Skeletal muscle cell (primary cell): ENCODE data around the gene NR3C1.

Source experiments
- DNase-seq: peaks from one replicate; pipeline ENCODE4 v3.0.0-alpha.2; 2010; ENCODE audit warnings: low read depth
- H3K4me3 ChIP-seq: 2 replicates; pipeline ENCODE4 v1.5.1; 2011; ENCODE audit warnings: low read depth, mild to moderate bottlenecking, control low read depth, low read length, moderate library complexity

Gene NR3C1

DNA sequence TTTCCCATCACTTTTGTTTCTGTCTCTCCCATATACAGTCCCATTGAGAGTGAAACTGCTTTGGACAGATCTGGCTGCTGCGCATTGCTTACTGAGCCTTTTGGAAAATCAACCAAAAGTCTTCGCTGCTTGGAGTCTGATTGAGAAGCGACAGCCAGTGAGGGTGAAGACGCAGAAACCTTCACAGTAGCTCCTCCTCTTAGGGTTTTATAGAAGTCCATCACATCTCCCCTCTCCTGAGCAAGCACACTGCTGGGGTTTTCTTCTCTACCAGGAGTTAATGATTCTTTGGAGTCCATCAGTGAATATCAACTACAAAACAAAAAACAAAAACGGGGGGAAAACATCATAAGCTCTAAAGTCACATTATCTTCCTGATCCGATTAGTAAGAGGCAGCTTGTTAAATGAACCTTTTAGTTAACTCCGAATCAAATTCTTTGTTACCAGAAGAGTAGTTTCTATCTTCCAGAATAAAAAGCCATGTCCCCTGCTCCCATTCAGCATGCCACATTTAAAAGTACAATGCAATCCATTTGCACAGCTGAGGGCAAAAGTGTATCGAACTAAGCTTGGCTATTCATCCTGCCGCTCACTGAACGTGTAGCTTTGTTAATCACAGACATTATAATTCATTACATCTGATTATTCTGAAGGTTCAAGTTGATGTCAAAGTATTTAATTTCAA lies 2.8 kb downstream of the NR3C1 start:
- peak overlapping the region; percentile 82 for H3K4me3 ChIP-seq
- DNase-seq: no peak

- H3K4me3 ChIP-seq: peak overlapping the region; percentile 82
- no peak for DNase-seq
Observed at GRCh38 chr5:143399616-143400540, 3.6 kb downstream of the NR3C1 start.

DNA sequence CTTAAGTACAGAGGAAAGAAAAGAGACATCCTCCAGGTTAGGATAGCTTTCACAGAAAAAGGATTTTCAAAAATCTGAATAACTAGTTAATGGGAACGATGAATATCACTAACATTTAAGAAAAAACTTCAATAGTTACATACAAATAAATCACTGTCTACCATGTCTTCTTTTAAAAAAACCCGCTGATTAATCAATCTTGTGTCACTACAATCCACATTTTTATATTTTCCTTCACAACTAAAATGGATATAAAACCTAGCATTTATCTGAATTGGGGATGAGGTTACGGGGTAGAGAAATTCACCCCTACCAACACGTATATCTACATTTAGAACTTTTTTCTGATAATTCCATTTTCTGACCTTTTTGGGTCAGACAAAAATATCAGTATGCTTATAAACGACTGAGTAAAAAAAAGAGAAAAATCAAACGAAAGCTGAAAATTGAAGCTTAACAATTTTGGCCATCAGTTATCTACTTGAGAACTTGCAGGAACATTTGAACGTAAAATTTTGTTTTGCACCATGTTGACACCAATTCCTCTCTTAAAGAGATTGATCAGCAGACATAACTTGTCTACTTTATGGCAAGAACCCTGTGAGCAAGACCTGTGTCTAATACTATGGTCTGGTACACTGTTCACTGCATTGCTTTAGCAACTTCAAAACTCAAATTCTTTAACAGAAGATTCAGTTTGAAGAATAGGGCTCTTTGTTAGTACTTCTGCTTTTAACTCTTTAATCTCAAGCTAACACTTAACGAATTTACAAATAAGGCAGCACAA lies 4.8 kb downstream of the NR3C1 start:
- peak overlapping the region; percentile 82 for H3K4me3 ChIP-seq

DNA sequence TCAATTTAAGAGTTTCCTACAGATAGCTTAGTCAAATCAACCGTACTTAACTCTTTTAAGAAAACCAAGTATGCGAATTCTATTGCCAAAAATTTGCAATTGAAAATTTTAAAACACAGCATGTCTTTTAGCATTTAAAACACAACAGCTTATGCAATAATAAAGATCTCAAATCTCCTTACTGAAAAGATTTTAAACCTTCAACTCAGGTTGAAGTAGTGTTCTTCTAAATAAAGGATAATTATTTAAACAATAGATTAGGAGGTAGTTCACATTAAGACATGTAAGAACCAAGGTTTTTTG lies 5.5 kb downstream of the NR3C1 start:
- no peak for DNase-seq
- peak overlapping the region; percentile 82 for H3K4me3 ChIP-seq

More for the DNA sequence above, 4.8 kb downstream of the NR3C1 start:
- no peak for DNase-seq

GRCh38 chr5:143397302-143398052 lies 6.0 kb downstream of the NR3C1 start:
- peak overlapping the region; percentile 82 for H3K4me3 ChIP-seq
- DNase-seq: no peak

GRCh38 chr5:143396353-143396940 lies 7.0 kb downstream of the NR3C1 start:
- peak overlapping the region; percentile 13 for H3K4me3 ChIP-seq
- DNase-seq: no peak

DNA sequence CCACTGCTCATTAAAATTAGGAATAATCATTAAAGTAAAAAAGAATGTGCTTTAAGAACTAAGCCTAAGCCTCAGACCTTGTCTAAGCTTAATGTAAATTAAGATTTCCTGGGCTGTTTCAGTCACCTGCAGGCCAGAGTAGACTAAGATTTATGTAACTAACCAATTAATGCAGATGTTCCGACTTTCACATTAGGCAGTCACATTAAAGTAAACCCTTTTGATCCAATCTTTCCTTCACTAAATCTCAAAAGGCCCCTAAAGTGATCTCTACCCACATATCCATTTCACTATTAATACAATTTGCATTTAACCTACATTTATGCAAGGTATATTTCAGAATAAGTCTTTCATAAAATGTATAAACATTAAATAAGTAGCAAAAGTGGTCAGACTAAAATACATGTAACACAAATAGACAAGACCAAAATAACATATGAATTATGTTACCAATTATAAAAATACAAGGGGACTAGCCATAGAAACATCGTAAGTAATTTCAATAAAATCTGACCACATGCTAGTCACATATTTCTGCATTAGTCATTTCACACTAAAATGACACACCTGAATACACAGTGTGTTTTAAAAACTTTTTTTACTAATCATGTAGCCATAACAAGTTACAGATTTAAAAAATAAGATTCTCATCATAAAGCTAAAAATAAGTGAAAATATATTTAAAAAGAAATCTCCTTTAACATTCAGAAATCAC lies 7.7 kb downstream of the NR3C1 start:
- DNase-seq: no peak
- no peak overlapping the region for H3K4me3 ChIP-seq

DNA sequence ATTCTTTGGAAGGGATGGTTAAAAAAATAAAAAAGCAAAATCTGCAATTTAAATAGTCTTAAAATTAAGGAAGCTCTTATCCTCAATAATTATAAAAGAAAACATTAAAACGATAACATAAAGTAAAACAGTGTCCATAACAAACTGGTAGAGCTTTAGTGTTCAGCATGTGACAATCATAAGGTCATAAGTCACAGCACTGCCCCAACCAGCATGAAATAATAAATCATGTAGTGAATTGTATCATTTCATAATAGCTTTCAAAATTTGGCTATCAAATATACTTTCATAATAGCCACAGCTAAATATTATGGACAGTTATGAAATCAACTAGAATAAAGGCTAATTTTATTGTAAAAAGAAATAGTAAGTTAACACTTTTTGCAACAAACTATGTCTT lies 10.0 kb downstream of the NR3C1 start:
- no peak overlapping the region for H3K4me3 ChIP-seq
- no peak for DNase-seq

- no peak for DNase-seq
- H3K4me3 ChIP-seq: no peak overlapping the region
Observed at GRCh38 chr5:143390941-143391340, 12.5 kb downstream of the NR3C1 start.

DNA sequence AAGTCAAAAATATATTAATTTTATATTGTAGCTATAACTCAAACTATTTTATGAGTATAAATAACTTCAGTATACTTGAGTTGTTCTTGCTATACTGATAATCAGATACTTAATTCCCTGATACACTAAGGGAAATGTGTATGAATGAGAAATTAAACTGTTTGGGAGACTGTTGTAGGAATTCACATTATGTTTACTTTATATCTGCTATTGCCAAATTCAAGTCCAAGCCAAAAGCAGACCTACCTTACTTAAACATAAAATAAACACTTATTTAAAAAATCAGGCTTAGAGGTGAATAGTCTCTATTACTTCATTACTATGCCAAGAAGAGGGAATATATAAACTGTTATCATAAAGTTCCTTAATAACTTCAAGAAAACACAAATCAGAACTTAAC lies 13.2 kb downstream of the NR3C1 start:
- no peak overlapping the region for H3K4me3 ChIP-seq
- no peak for DNase-seq

DNA sequence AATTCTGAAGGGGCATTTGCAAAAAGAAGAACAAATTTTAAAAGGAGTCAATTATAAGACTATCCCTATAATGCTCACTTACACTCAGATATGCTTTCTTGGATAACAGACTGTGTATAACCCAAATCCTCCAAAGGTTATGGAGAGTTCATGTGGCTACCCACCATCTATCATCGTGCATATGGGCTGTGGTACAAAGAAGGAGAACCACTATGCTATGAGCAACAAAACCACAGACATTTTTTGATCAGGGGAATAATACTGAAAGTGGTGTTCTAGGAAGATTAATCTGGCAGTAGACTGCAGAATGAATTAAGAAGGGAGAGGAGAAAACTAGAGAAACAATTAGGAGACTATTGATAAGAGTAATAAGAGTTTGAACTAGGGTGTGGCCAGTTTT lies 16.8 kb downstream of the NR3C1 start:
- DNase-seq: no peak
- no peak overlapping the region for H3K4me3 ChIP-seq

GRCh38 chr5:143384865-143385657 lies 18.4 kb downstream of the NR3C1 start:
- no peak overlapping the region for H3K4me3 ChIP-seq
- DNase-seq: no peak

DNA sequence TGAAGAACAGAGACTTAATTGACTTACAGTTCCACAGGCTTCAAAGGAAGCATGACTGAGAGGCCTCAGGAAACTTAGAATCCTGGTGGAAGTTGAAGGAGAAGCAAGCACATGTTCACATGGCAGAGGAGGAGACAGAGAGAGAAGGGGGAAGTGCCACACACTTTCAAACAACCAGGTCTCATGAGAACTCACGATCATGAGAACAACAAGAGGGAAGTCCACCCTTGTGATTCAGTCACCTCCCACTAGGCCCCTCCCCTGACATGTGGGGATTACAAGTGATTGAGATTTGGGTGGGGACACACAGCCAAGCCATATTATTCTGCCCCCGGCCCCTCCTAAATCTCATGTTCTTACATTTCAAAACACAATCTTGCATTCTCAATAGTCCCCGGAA lies 19.5 kb downstream of the NR3C1 start:
- DNase-seq: no peak
- no peak overlapping the region for H3K4me3 ChIP-seq

- DNase-seq: no peak
Observed at GRCh38 chr5:143379606-143380005, 23.9 kb downstream of the NR3C1 start.

GRCh38 chr5:143376911-143377813 lies 26.3 kb downstream of the NR3C1 start:
- no peak overlapping the region for H3K4me3 ChIP-seq
- DNase-seq: no peak

More at GRCh38 chr5:143379606-143380005, 23.9 kb downstream of the NR3C1 start:
- H3K4me3 ChIP-seq: no peak overlapping the region

DNA sequence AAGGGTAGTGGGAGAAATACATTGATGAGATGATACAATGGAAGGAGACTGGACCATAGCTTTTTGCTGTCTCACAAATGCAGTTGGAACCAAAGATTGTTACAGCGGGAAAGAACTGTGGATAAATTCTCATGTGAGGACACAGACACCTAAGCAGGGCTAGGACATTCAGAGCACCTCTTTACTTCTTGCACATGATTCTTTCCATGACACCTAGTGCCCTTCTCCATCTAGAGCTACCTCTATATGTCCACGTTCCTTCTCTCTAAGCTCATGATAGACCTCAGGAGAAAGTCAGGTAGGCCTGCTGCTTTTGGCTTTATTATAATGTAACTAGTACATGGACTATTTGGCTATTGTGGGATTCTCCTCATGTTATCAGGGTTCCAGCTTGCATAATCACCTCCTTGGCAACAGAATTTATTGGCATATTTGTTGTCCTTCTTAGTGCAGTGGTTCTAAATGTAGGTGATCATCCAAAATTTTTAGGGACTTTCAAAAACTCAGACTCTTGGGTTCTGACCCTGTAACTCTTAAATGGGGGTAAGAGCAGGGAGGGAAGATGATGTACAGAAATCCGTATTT lies 27.2 kb downstream of the NR3C1 start:
- DNase-seq: no peak
- no peak overlapping the region for H3K4me3 ChIP-seq
